NB4 (cell line): ENCODE measurements around the gene AKT1S1.

Experiments used
- CTCF ChIP-seq: IDR thresholded peaks from one replicate; pipeline ENCODE4 v1.5.1; 2012; ENCODE audit warnings: low read depth, low read length
- MAX ChIP-seq: IDR thresholded peaks from 2 replicates; pipeline ENCODE4 v1.6.1; 2011; ENCODE audit warnings: low read depth, low read length
- MYC ChIP-seq: IDR thresholded peaks from 2 replicates; pipeline ENCODE4 v1.6.1; 2011; ENCODE audit warnings: low read depth, low read length
- POLR2A ChIP-seq: IDR thresholded peaks from 2 replicates; pipeline ENCODE4 v1.6.1; 2011; ENCODE audit warnings: mild to moderate bottlenecking; ENCODE audit not compliant: insufficient read length; ENCODE audit errors: extremely low read depth

- no peak for TF ChIP-seq CTCF
- TF ChIP-seq POLR2A = no peak
- no peak for TF ChIP-seq MAX
- TF ChIP-seq MYC = no peak
Observed at GRCh38 chr19:49820125-49820524, 57.0 kb downstream of the AKT1S1 start.
